ENCODE measurements around the gene STXBP1.
"Not testable (repeated sequence)": the region's sequence is repeated elsewhere in the genome, so short reads cannot be mapped to it uniquely, and the experiment has no call there.

STXBP1 gene

GRCh38 chr9:127575875-127576778 lies 36.0 kb upstream of the STXBP1 start:
- H3K4me1 Mint-ChIP-seq = peaks cover 30% of the 10 kb centered on the region

DNA sequence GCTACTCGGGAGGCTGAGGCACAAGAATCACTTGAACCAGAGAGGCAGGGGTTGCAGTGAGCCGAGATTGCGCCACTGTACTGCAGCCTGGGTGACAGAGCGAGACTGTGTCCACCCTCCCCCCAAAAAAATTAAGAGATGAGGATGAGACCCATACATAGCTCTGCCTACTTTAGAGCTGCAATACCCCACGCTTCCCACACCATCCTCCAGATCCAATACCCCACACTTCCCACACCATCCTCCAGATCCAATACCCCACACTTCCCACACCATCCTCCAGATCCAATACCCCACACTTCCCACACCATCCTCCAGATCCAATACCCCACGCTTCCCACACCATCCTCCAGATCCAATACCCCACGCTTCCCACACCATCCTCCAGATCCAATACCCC lies 34.9 kb upstream of the STXBP1 start:
- not testable (repeated sequence) for DNase-seq; H3K36me3 Mint-ChIP-seq (ENCODE audit: low read depth); H3K27me3 Mint-ChIP-seq (ENCODE audit: low read depth, poor library complexity); H3K27ac Mint-ChIP-seq; H3K9me3 Mint-ChIP-seq; H3K4me3 Mint-ChIP-seq
- H3K4me1 Mint-ChIP-seq = peaks cover 30% of the 10 kb centered on the region

More at GRCh38 chr9:127575875-127576778, 36.0 kb upstream of the STXBP1 start:
- H3K9me3 Mint-ChIP-seq = no peaks in the 10 kb centered on the region
- H3K27ac Mint-ChIP-seq = no peak overlapping the region
- H3K27me3 Mint-ChIP-seq (ENCODE audit: low read depth, poor library complexity) = peaks cover 14% of the 10 kb centered on the region
- H3K4me3 Mint-ChIP-seq = no peak overlapping the region
- no peak for DNase-seq
- no peaks in the 10 kb centered on the region for H3K36me3 Mint-ChIP-seq (ENCODE audit: low read depth)
- no peak for TF ChIP-seq CTCF (IDR thresholded peaks at IDR 0.05)

DNA sequence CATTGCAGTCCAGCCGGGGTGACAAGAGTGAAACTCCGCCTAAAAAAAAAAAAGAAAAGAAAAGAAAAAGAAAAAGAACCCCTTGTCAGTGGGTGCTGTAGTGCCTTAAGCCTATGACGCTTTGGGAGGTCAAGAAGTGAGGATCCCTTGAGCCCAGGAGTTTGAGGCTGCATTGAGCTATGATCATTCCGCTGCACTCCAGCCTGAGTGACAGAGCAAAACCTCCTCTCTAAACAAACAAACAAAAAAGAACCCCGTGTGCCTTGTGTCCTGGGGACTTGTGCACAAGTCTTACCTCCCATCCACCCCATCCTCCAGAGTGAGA lies 33.5 kb upstream of the STXBP1 start:
- H3K4me3 Mint-ChIP-seq = no peak overlapping the region
- peaks cover 26% of the 10 kb centered on the region for H3K4me1 Mint-ChIP-seq
- H3K27ac Mint-ChIP-seq = no peak overlapping the region

DNA sequence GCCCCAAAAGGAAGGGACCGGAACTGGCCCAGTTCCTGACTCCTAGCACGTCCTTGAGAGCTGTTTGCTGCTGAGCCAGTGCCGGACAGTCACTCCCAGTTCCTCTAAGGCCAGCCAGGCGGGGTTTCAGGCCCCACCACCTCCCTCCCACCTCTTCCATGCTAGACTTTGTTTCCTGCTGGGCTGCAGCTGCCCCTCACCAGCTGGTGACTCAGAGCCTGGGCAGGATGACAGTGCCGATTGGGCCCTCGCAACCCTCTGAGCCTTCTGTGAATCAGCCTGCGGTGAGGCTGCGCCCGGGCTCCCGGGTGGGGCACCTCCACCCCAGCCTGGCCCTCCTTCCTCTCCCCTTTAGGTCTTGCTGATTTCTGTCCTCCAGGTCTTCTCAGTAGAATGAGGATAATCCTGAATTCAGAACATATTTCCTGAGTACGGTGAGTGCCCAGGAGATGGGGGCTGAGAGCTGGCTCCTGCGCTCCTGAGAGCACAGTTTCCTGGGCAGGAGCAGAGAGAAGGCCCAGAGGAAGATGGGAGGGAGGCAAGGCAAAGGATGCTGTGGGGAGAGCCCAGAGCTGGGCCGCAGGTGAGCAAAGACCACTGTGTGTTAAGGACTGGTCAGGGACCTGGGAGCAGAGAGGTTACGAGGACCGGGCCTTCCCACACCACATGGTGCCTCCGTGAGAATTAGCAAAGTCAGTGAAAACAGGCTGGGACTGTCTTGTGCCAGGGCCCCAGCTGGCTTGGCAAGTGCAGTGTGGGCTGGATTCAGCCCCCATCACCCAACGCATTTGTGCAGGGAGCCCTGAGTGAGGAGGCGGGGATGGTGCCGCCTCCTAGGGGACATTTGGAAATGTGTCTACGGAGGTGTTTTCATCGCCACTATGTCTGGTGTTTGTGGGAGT lies 32.9 kb upstream of the STXBP1 start:
- no peak overlapping the region for H3K27ac Mint-ChIP-seq
- peaks cover 26% of the 10 kb centered on the region for H3K4me1 Mint-ChIP-seq
- peak overlapping the region; percentile 23 for H3K4me3 Mint-ChIP-seq
- H3K9me3 Mint-ChIP-seq = no peaks in the 10 kb centered on the region
- DNase-seq = peak; percentile 38
- no peak for TF ChIP-seq CTCF (IDR thresholded peaks at IDR 0.05)
- H3K36me3 Mint-ChIP-seq (ENCODE audit: low read depth) = no peaks in the 10 kb centered on the region
- H3K27me3 Mint-ChIP-seq (ENCODE audit: low read depth, poor library complexity) = peaks cover 13% of the 10 kb centered on the region

More for the DNA sequence above, 33.5 kb upstream of the STXBP1 start:
- Mint-ChIP-seq H3K9me3 (no peaks in the 10 kb centered on the region), H3K36me3 (ENCODE audit: low read depth) (no peaks in the 10 kb centered on the region), H3K27me3 (ENCODE audit: low read depth, poor library complexity) (peaks cover 8% of the 10 kb centered on the region)
- no peak for DNase-seq
- TF ChIP-seq CTCF (IDR thresholded peaks at IDR 0.05) = no peak

DNA sequence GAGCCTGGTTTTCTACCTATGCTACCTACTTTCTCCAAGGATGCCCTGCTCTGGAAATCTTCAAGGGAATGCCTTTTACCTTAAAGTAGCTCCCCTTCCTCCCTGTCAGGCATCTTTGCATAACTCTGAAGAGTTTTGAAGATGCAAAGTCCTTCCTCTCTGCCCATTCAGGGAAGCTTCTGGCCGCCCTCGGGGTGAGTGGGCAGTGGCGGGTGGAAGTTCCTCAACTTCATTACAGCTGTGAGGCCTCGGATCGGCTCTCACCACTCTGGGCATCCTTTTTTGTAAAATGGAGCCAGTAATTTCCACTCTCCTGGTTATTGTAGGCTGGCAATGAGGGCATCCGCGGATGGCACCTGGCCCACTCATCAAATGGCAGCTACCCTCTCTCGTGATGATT lies 31.7 kb upstream of the STXBP1 start:
- H3K9me3 Mint-ChIP-seq = no peaks in the 10 kb centered on the region
- peaks cover 13% of the 10 kb centered on the region for H3K27me3 Mint-ChIP-seq (ENCODE audit: low read depth, poor library complexity)
- H3K36me3 Mint-ChIP-seq (ENCODE audit: low read depth) = no peaks in the 10 kb centered on the region
- DNase-seq = no peak
- H3K27ac Mint-ChIP-seq = no peak overlapping the region
- TF ChIP-seq CTCF (IDR thresholded peaks at IDR 0.05) = no peak
- H3K4me1 Mint-ChIP-seq = peaks cover 18% of the 10 kb centered on the region
- H3K4me3 Mint-ChIP-seq = no peak overlapping the region

DNA sequence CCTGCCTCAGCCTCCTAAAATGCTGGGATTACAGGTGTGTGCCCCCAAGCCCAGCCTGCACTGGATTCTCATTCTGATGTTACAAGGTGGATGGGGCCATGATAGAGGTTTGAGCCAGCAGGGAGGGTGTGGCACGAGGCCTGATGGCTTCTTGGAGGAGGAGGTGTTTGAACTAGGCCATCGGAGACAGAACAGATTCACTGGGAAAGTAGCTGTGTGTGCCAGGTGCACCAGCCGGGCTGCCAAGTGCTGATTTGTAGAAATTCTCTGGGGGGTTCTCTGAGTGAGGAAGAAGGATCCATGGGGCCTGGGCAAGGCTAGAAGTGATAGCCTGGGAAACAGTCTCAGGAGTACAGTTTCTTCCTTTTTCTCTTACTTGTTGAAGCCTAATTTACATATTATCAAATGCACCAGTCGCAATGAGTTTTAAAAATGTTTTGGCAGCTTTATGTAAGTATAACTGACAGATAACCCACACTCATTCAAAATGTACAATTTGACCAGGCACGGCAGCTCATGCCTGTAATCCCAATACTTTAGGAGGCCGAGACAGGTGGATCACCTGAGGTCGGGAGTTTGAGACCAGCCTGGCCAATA lies 31.1 kb upstream of the STXBP1 start:
- H3K9me3 Mint-ChIP-seq = no peaks in the 10 kb centered on the region
- H3K36me3 Mint-ChIP-seq (ENCODE audit: low read depth) = no peaks in the 10 kb centered on the region
- H3K4me3 Mint-ChIP-seq = no peak overlapping the region
- DNase-seq = no peak
- H3K27me3 Mint-ChIP-seq (ENCODE audit: low read depth, poor library complexity) = peaks cover 13% of the 10 kb centered on the region
- H3K27ac Mint-ChIP-seq = no peak overlapping the region
- TF ChIP-seq CTCF (IDR thresholded peaks at IDR 0.05) = no peak
- H3K4me1 Mint-ChIP-seq = peaks cover 14% of the 10 kb centered on the region

GRCh38 chr9:127584474-127584805 lies 27.6 kb upstream of the STXBP1 start:
- H3K36me3 Mint-ChIP-seq (ENCODE audit: low read depth); H3K27ac Mint-ChIP-seq; DNase-seq; H3K4me1 Mint-ChIP-seq; H3K9me3 Mint-ChIP-seq; H3K4me3 Mint-ChIP-seq: not testable (repeated sequence)
- peaks cover 15% of the 10 kb centered on the region for H3K27me3 Mint-ChIP-seq (ENCODE audit: low read depth, poor library complexity)
